ENCODE measurements around the gene GPR31. TPM values are rescaled to one million over a fixed set of nuclear protein-coding genes. Genes with fewer than 3 reads are reported as not detected.
"Not testable (repeated sequence)": the region's sequence is repeated elsewhere in the genome, so short reads cannot be mapped to it uniquely, and the experiment has no call there.

The GPR31 gene
- total RNA-seq, 1 donor from 2014 or later = not detected

- intact Hi-C loops (cut with DNase I); DNase-seq; ATAC-seq (ENCODE audit: poor library complexity): not testable (repeated sequence)
These were observed 13.5 kb upstream of the GPR31 start for GRCh38 chr6:167171300-167171699.

GRCh38 chr6:167169867-167170266, 12.1 kb upstream of the GPR31 start:
- ATAC-seq (ENCODE audit: poor library complexity); intact Hi-C loops (cut with DNase I); DNase-seq: not testable (repeated sequence)

- ATAC-seq (ENCODE audit: poor library complexity); DNase-seq; intact Hi-C loops (cut with DNase I): not testable (repeated sequence)
These were observed 10.5 kb upstream of the GPR31 start for GRCh38 chr6:167168296-167168695.

- DNase-seq; ATAC-seq (ENCODE audit: poor library complexity); intact Hi-C loops (cut with DNase I): not testable (repeated sequence)
These were observed 9.9 kb upstream of the GPR31 start for GRCh38 chr6:167167699-167168098.

GRCh38 chr6:167165858-167166471, 8.2 kb upstream of the GPR31 start:
- no peak for ATAC-seq (ENCODE audit: poor library complexity)
- intact Hi-C loops (cut with DNase I) = no loop called here
- no peak for DNase-seq

GRCh38 chr6:167164261-167164660, 6.5 kb upstream of the GPR31 start:
- no peak for ATAC-seq (ENCODE audit: poor library complexity)
- no peak for DNase-seq
- intact Hi-C loops (cut with DNase I) = no loop called here

GRCh38 chr6:167163476-167164011, 5.8 kb upstream of the GPR31 start:
- ATAC-seq (ENCODE audit: poor library complexity) (no peak), DNase-seq (no peak)
- intact Hi-C loops (cut with DNase I) = no loop called here

- DNase-seq (no peak), ATAC-seq (ENCODE audit: poor library complexity) (no peak)
- intact Hi-C loops (cut with DNase I) = no loop called here
These were observed 4.8 kb upstream of the GPR31 start for GRCh38 chr6:167162591-167162990.

- ATAC-seq (ENCODE audit: poor library complexity) (no peak), DNase-seq (no peak)
- intact Hi-C loops (cut with DNase I) = no loop called here
These were observed 4.2 kb upstream of the GPR31 start for GRCh38 chr6:167161851-167162467.

GRCh38 chr6:167157414-167157813, 366 bp downstream of the GPR31 start:
- ATAC-seq (ENCODE audit: poor library complexity) = no peak
- DNase-seq = no peak
- intact Hi-C loops (cut with DNase I) = no loop called here

GRCh38 chr6:167154895-167155294, 2.9 kb downstream of the GPR31 start:
- intact Hi-C loops (cut with DNase I) = no loop called here
- ATAC-seq (ENCODE audit: poor library complexity) (no peak), DNase-seq (no peak)

- ATAC-seq (ENCODE audit: poor library complexity) (no peak), DNase-seq (no peak)
- intact Hi-C loops (cut with DNase I) = no loop called here
These were observed 3.5 kb downstream of the GPR31 start for GRCh38 chr6:167154291-167154690.

- intact Hi-C loops (cut with DNase I) = no loop called here
- ATAC-seq (ENCODE audit: poor library complexity) = no peak
These were observed 4.2 kb downstream of the GPR31 start for GRCh38 chr6:167153521-167153959.

GRCh38 chr6:167152862-167153261, 4.9 kb downstream of the GPR31 start:
- DNase-seq = no peak
- no peak for ATAC-seq (ENCODE audit: poor library complexity)
- intact Hi-C loops (cut with DNase I) = no loop called here

More at GRCh38 chr6:167153521-167153959, 4.2 kb downstream of the GPR31 start:
- DNase-seq = no peak

GRCh38 chr6:167151648-167152047, 6.1 kb downstream of the GPR31 start:
- intact Hi-C loops (cut with DNase I) = no loop called here
- ATAC-seq (ENCODE audit: poor library complexity) (no peak), DNase-seq (no peak)

GRCh38 chr6:167150941-167151549, 6.7 kb downstream of the GPR31 start:
- intact Hi-C loops (cut with DNase I) = no loop called here
- no peak for ATAC-seq (ENCODE audit: poor library complexity)
- DNase-seq = no peak

- DNase-seq (no peak), ATAC-seq (ENCODE audit: poor library complexity) (no peak)
- intact Hi-C loops (cut with DNase I) = loop anchor here (5.0 kb wide), 1 partner anchor 152 kb away; the partner anchor contains the start of gene CEP43
These were observed 8.8 kb downstream of the GPR31 start for GRCh38 chr6:167148997-167149396.

GRCh38 chr6:167148021-167148420, 9.8 kb downstream of the GPR31 start:
- ATAC-seq (ENCODE audit: poor library complexity) (no peak), DNase-seq (no peak)
- intact Hi-C loops (cut with DNase I) = loop anchor here (5.0 kb wide), 1 partner anchor 151 kb away; the partner anchor contains the start of gene CEP43

GRCh38 chr6:167146977-167147376, 10.8 kb downstream of the GPR31 start:
- intact Hi-C loops (cut with DNase I) = loop anchor here (5.0 kb wide), 1 partner anchor 150 kb away; the partner anchor contains the start of gene CEP43

More at GRCh38 chr6:167146977-167147376, 10.8 kb downstream of the GPR31 start:
- no peak for ATAC-seq (ENCODE audit: poor library complexity)
- no peak for DNase-seq

All from Right ventricle myocardium superior (tissue), 1 donor.